ENCODE results near the gene THAP2. TPM values are rescaled to one million over a fixed set of nuclear protein-coding genes. Genes with fewer than 3 reads are reported as not detected.
"Not testable (repeated sequence)": the region's sequence is repeated elsewhere in the genome, so short reads cannot be mapped to it uniquely, and the experiment has no call there.

The THAP2 gene
- total RNA-seq, 4 donors from 2014 or later: 2.6 to 3.2 (median 3.0) TPM

DNA sequence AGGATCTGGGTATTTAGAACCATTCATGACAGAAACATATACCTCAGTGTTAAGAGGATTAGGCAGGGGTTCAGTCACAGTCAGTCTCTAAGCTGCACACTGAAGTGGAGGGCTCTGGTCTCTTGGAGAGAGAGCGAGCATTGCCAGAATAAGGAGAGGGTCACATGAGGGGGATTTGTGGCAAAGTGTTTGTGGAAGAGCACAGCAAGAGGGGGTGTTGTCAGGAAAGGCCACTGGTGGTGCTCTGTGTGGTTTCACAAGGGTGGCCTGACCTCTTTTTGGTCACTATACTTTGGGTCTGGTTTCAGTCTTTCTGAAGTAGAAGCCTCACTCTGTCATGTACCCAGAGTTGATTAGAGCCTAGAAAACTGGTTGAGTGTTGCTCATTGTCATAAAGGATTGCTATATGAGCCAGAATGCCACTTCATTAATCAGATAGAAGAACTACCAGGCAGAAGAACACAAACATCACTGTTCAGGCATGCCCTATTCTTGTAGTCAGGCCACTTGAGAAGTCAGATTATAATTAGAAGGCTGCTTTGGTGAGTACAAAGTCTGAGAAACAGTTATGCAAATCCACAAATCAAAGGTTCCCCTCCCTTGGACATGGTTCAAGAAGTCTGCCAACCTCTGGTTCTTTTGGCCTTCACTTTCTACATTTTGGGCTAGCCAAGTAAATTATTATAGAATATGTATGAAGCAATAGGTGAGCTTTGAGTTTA is 30.2 kb downstream of the THAP2 start:
- H3K4me3 ChIP-seq (ENCODE audit: low read depth, poor library complexity, severe bottlenecking): no peak overlapping the region
- intact Hi-C loops (cut with DNase I; ENCODE audit: low total_unique reads): no loop called here
- 88 to 100% methylated on average over 1 of the region's 1 CpG for WGBS, 2 donors
- TF ChIP-seq, protein P1, sequence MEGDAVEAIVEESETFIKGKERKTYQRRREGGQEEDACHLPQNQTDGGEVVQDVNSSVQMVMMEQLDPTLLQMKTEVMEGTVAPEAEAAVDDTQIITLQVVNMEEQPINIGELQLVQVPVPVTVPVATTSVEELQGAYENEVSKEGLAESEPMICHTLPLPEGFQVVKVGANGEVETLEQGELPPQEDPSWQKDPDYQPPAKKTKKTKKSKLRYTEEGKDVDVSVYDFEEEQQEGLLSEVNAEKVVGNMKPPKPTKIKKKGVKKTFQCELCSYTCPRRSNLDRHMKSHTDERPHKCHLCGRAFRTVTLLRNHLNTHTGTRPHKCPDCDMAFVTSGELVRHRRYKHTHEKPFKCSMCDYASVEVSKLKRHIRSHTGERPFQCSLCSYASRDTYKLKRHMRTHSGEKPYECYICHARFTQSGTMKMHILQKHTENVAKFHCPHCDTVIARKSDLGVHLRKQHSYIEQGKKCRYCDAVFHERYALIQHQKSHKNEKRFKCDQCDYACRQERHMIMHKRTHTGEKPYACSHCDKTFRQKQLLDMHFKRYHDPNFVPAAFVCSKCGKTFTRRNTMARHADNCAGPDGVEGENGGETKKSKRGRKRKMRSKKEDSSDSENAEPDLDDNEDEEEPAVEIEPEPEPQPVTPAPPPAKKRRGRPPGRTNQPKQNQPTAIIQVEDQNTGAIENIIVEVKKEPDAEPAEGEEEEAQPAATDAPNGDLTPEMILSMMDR (IDR thresholded peaks at IDR 0.05): no peak
- TF ChIP-seq POLR2A (IDR thresholded peaks at IDR 0.05): no peak
- no peak for DNase-seq (ENCODE audit: low spot score in 2 of 2)

DNA sequence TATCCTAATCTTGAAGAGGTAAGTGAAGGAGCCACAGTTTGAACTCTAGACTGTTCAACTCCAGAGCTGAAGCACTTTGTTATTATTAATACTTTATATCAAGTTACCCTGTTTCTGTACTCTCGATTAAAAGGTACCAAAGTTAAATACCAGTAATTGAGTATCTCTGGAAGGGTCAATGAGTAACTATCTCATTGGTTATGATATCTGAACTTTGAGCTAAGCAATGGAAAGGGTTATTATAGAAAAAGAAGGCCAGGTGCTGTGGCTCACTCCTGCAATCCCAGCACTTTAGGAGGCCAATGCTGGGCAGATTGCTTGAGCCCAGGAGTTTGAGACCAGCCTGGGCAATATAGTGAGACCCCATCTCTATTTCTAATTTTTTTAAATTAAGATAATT is 31.7 kb downstream of the THAP2 start:
- no peak overlapping the region for H3K4me3 ChIP-seq (ENCODE audit: low read depth, poor library complexity, severe bottlenecking)
- WGBS, 2 donors: 93 to 95% methylated on average over 1 of the region's 1 CpG
- no peak for TF ChIP-seq POLR2A (IDR thresholded peaks at IDR 0.05)
- TF ChIP-seq, protein P1 (IDR thresholded peaks at IDR 0.05): no peak
- intact Hi-C loops (cut with DNase I; ENCODE audit: low total_unique reads): no loop called here
- DNase-seq (ENCODE audit: low spot score in 2 of 2): no peak

DNA sequence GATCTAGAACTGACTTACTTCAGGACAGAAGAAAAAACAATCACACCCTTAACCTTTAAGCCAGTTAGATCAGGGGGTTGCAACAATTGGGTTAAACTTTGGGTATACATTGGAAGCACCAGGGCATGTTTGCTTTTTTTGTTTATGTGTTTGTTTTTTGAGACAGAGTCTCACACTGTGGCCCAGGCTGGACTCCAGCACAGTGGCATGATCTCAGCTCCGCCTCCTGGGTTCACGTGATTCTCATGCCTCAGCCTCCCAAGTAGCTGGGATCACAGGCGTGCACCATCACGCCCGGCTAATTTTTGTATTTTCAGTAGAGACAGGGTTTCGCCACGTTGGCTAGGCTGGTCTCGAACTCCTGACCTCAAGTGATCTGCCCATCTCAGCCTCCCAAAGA is 38.1 kb downstream of the THAP2 start:
- H3K4me3 ChIP-seq (ENCODE audit: low read depth, poor library complexity, severe bottlenecking); DNase-seq (ENCODE audit: low spot score in 2 of 2); intact Hi-C loops (cut with DNase I; ENCODE audit: low total_unique reads): not testable (repeated sequence)
- WGBS, 2 donors: 69 to 83% methylated on average over 8 of the region's 8 CpGs

DNA sequence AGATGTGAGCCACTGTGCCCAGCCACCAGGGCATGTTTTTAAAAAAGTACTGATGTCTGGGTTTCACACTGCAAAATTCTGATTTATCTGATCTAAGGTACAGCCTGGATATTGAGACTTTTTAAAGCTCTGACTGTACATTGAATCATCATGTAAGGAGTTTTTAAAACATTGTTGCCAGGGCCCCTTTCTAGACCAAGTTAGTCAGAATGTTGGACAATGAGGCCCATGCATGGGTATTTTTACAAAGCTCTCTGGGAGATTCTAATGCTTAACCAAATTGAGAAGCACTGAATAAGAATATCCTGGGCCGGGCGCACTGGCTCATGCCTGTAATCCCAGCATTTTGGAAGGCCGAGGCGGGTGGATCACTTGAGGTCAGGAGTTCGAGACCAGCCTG is 38.5 kb downstream of the THAP2 start:
- 97% methylated on average over 5 of the region's 5 CpGs for WGBS, 2 donors
- DNase-seq (ENCODE audit: low spot score in 2 of 2): no peak
- no peak for TF ChIP-seq POLR2A (IDR thresholded peaks at IDR 0.05)
- TF ChIP-seq, protein P1 (IDR thresholded peaks at IDR 0.05): no peak
- intact Hi-C loops (cut with DNase I; ENCODE audit: low total_unique reads): no loop called here
- no peak overlapping the region for H3K4me3 ChIP-seq (ENCODE audit: low read depth, poor library complexity, severe bottlenecking)

DNA sequence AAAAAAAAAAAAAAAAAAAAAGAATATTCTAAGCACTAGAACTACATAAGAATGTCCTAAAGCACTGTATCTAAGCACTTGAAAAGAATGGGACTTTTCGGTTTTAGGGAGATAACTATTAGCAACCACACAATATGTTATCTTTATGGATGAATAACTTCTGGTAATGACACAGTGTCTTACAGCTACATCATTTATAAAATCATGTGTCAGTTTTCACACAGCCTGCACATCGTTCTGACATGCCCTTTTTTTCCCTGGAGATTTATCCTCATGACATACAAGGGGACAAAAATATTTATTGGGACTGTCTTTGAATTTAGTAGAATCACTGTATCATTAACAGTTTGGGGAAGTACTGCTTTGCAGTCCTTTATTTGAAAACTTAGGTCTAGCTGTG is 39.1 kb downstream of the THAP2 start:
- intact Hi-C loops (cut with DNase I; ENCODE audit: low total_unique reads): no loop called here
- WGBS, 2 donors: 53 to 60% methylated on average over 2 of the region's 2 CpGs
- TF ChIP-seq, protein P1 (IDR thresholded peaks at IDR 0.05): no peak
- TF ChIP-seq POLR2A (IDR thresholded peaks at IDR 0.05): no peak
- DNase-seq (ENCODE audit: low spot score in 2 of 2): no peak
- H3K4me3 ChIP-seq (ENCODE audit: low read depth, poor library complexity, severe bottlenecking): no peak overlapping the region

DNA sequence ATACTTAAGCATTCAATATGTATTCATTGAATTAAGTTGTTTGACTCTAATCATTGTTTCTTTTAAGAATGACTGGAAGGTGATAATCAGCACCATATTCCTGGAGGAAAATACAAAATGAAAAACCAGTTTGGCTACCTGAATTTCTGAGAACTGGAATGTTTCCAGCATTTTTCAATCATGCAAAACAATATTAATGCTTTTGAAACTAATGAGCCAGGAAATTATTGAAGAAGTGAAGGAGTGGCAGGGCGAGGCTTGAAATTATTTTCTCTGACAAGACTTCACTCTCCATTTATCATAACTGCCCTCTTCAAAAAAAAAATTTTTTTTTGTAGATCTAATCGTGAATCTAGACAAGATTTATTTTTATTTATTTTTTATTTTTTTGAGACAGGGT is 40.8 kb downstream of the THAP2 start:
- TF ChIP-seq POLR2A (IDR thresholded peaks at IDR 0.05): no peak
- TF ChIP-seq, protein P1 (IDR thresholded peaks at IDR 0.05): no peak
- DNase-seq (ENCODE audit: low spot score in 2 of 2): no peak
- no peak overlapping the region for H3K4me3 ChIP-seq (ENCODE audit: low read depth, poor library complexity, severe bottlenecking)
- intact Hi-C loops (cut with DNase I; ENCODE audit: low total_unique reads): no loop called here
- 45 to 70% methylated on average over 2 of the region's 2 CpGs for WGBS, 2 donors

All from lower leg skin (tissue), 4 donors.